K562 (cell line): ENCODE data around the gene SLC9A3. TPM values are rescaled to one million over a fixed set of nuclear protein-coding genes. Genes with fewer than 3 reads are reported as not detected.

Experiments used
- ATAC-seq: fragments of 200-7000 bp; cut with Tn5 transposase; 3 replicates; pipeline ENCODE4 v1.9.1; 2020; ENCODE audit warnings: moderate library complexity
- BruUV-seq: library from RNA; stranded (reverse); fragments of 400-500 nt; replicated peaks from 2 replicates; lab custom pipeline; 2021; lab: Mats Ljungman, UMichigan
- CTCF ChIA-PET: fragments of 300-600 bp; formaldehyde crosslinking; extraction: SDS; loops from one replicate; lab custom pipeline; 2021; ENCODE audit warnings: low intra/inter-chr PET ratio; lab: Yijun Ruan, JAX
- POLR2A ChIA-PET: fragments of 300-600, 350-650 bp; sonication (Branson Sonifier 250); formaldehyde crosslinking; extraction: SDS; loops from one replicate; lab custom pipeline; 2021; ENCODE audit warnings: antibody characterized with exemption, inconsistent platforms; lab: Yijun Ruan, JAX
- DNase-seq, 4 experiments: peaks; one replicate each; pipeline versions ENCODE4 v3.0.0 to v3.0.0-alpha.2; 2011 to 2018; ENCODE audit warnings: low spot score in 3 of 4, mixed read lengths in 3 of 4; ENCODE audit errors: extremely low read depth in 1 of 4
- FAIRE-seq: peaks from 2 replicates; lab custom pipeline; 2011; peaks lifted over from hg19 to GRCh38; lab: Jason Lieb, UNC
- H2AFZ ChIP-seq: 2 replicates; pipeline ENCODE4 v1.6.0; 2011; ENCODE audit warnings: low read depth, low read length, control low read depth, inconsistent platforms
- H3K27ac ChIP-seq: fragments of 200-600 bp; 3 replicates; pipeline ENCODE4 v1.8.0; 2011; ENCODE audit warnings: low read depth, mild to moderate bottlenecking, control low read depth, inconsistent platforms, low read length, moderate library complexity, mixed read lengths; ENCODE audit errors: extremely low read depth
- H3K27me3 ChIP-seq, 2 experiments: fragments of 300-600 bp in 1 of 2; 2 replicates in 1 of 2; 3 replicates in 1 of 2; pipeline versions ENCODE4 v1.6.0 to v1.8.0; 2011; ENCODE audit warnings: inconsistent platforms in 2 of 2, low read length in 2 of 2, mild to moderate bottlenecking in 1 of 2, mixed read lengths in 1 of 2, moderate library complexity in 1 of 2; ENCODE audit not compliant: control insufficient read depth in 2 of 2, insufficient read depth in 2 of 2
- H3K36me3 ChIP-seq: fragments of 300-600 bp; 3 replicates; pipeline ENCODE4 v1.8.0; 2011; ENCODE audit warnings: mild to moderate bottlenecking, low read length, inconsistent platforms; ENCODE audit not compliant: control insufficient read depth, insufficient read depth
- H3K4me1 ChIP-seq, 2 experiments: fragments of 200-600 bp in 1 of 2; replicated peaks in 1 of 2; 2 replicates in 1 of 2; 3 replicates in 1 of 2; pipeline versions ENCODE4 v1.5.1 to v1.8.0; 2011; ENCODE audit warnings: inconsistent platforms in 2 of 2, low read length in 2 of 2, mild to moderate bottlenecking in 1 of 2, mixed read lengths in 1 of 2, moderate library complexity in 1 of 2; ENCODE audit not compliant: control insufficient read depth in 2 of 2, insufficient read depth in 2 of 2
- H3K4me2 ChIP-seq: 2 replicates; pipeline ENCODE4 v1.6.1; 2011; ENCODE audit warnings: low read length, control low read depth, inconsistent platforms, mixed read lengths; ENCODE audit not compliant: insufficient read depth
- H3K4me3 ChIP-seq: fragments of 200-600 bp; sonication (generic), shearing (Covaris generic); 2 replicates; pipeline ENCODE4 v1.5.1; 2016; ENCODE audit warnings: control low read depth, inconsistent platforms
- H3K79me2 ChIP-seq: fragments of 200-600 bp; 3 replicates; pipeline ENCODE4 v1.8.0; 2011; ENCODE audit warnings: low read length, inconsistent platforms; ENCODE audit not compliant: control insufficient read depth, insufficient read depth
- H3K9ac ChIP-seq, 2 experiments: 2 replicates each; pipeline versions ENCODE4 v1.6.0 to v1.6.1; 2011; ENCODE audit warnings: low read depth in 2 of 2, low read length in 2 of 2, control low read depth in 1 of 2, inconsistent platforms in 1 of 2, mild to moderate bottlenecking in 1 of 2, mixed read lengths in 1 of 2; ENCODE audit not compliant: insufficient read depth in 1 of 2
- H3K9me1 ChIP-seq: one replicate; pipeline ENCODE4 v1.6.0; 2011; ENCODE audit warnings: inconsistent platforms, mild to moderate bottlenecking, low read length, moderate library complexity; ENCODE audit not compliant: control insufficient read depth, insufficient read depth
- H3K9me3 ChIP-seq: replicated peaks from 2 replicates; pipeline ENCODE4 v1.5.1; 2011; ENCODE audit warnings: low read depth, low read length, inconsistent platforms; ENCODE audit not compliant: control insufficient read depth, insufficient read depth
- H4K20me1 ChIP-seq: replicated peaks from 2 replicates; pipeline ENCODE4 v1.6.1; 2011; ENCODE audit warnings: low read length, inconsistent platforms, mixed read lengths; ENCODE audit not compliant: control insufficient read depth, insufficient read depth
- CBFB ChIP-seq: sonication (generic); formaldehyde crosslinking; IDR thresholded peaks from 2 replicates; pipeline ENCODE4 v1.4.0; 2020; ENCODE audit warnings: mild to moderate bottlenecking, missing genetic modification reagents
- ETS1 ChIP-seq: conservative IDR thresholded peaks from 2 replicates; pipeline ENCODE4 v1.6.1; 2011; ENCODE audit warnings: low read depth, mild to moderate bottlenecking, low read length; ENCODE audit not compliant: control insufficient read depth
- ETV6 ChIP-seq, 3 experiments: fragments of 150-350 bp in 1 of 3; sonication (generic) in 1 of 3; formaldehyde crosslinking in 1 of 3; IDR thresholded peaks; 2 replicates each; pipeline versions ENCODE4 v1.6.1 to v1.8.0; 2014 to 2022; ENCODE audit warnings: borderline replicate concordance in 2 of 3, low read depth in 2 of 3, antibody characterized with exemption in 1 of 3, low read length in 1 of 3, mild to moderate bottlenecking in 1 of 3, missing genetic modification reagents in 1 of 3
- FOXA1 ChIP-seq: fragments of 450-650 bp; IDR thresholded peaks from 2 replicates; pipeline ENCODE4 v1.6.1; 2016; ENCODE audit warnings: mild to moderate bottlenecking, borderline replicate concordance
- FOXP1 ChIP-seq: sonication (generic); formaldehyde crosslinking; IDR thresholded peaks from 2 replicates; pipeline ENCODE4 v1.8.0; 2022; ENCODE audit warnings: mild to moderate bottlenecking, missing genetic modification reagents
- LCOR ChIP-seq: sonication (generic); formaldehyde crosslinking; IDR thresholded peaks from 2 replicates; pipeline ENCODE4 v1.8.0; 2022; ENCODE audit warnings: mild to moderate bottlenecking, missing genetic modification reagents
- SIRT6 ChIP-seq: IDR thresholded peaks from one replicate; pipeline ENCODE4 v1.6.1; 2012; ENCODE audit warnings: low read depth, mild to moderate bottlenecking, control low read depth, inconsistent platforms, low read length, moderate library complexity
- ZHX1 ChIP-seq: fragments of 150-350 bp; conservative IDR thresholded peaks from 2 replicates; pipeline ENCODE4 v1.6.1; 2014; ENCODE audit warnings: low read length
- ZNF431 ChIP-seq: sonication (generic); formaldehyde crosslinking; IDR thresholded peaks from 2 replicates; pipeline ENCODE4 v1.8.0; 2022; ENCODE audit warnings: mild to moderate bottlenecking, missing genetic modification reagents
- WGBS: fragments of 100-300 bp; shearing (Covaris generic); methylation state at CpG from one replicate; pipeline ENCODE4 v1.1.6; 2016; ENCODE audit warnings: low coverage, mixed read lengths; ENCODE audit not compliant: insufficient coverage; ENCODE audit errors: missing lambda C conversion rate; 5-methylcytosine and 5-hydroxymethylcytosine counted together
- in situ Hi-C: fragments of 300-500 bp; cut with MboI; formaldehyde crosslinking; loops from 4 replicates; pipeline ENCODE4 v1.15.0; 2018; ENCODE audit warnings: inconsistent platforms, mixed read lengths
- intact Hi-C: fragments of 100-400 bp; cut with micrococcal nuclease; formaldehyde crosslinking; loops from 2 replicates; pipeline ENCODE4 v1.14.2; 2022
- polyA plus RNA-seq, 8 experiments: library from polyadenylated mRNA; depleted of rRNA in 4 of 8; stranded (reverse) in 5 of 8; unstranded in 3 of 8; fragments of >200 nt; fragmentation: Nextera tagmentation in 2 of 8; fragmentation: Illumina TruSeq in 1 of 8; extraction: Ambion mirVana in 2 of 8; extraction: Trizol in 1 of 8; gene quantifications; 2 replicates each; pipeline versions ENCODE4 v1.2.1 to v1.2.3, GENCODE V29; 2011 to 2014; ENCODE audit warnings: inconsistent platforms in 1 of 8, missing spikeins in 1 of 8
- total RNA-seq, 7 experiments: library from RNA; depleted of rRNA in 6 of 7; stranded (reverse); fragments of >200 nt in 6 of 7; fragmentation: Illumina TruSeq in 2 of 7; extraction: Trizol in 2 of 7; gene quantifications; 2 replicates each; pipeline versions ENCODE4 v1.2.1 to v1.2.3, GENCODE V29; 2011 to 2021; ENCODE audit warnings: low replicate concordance in 1 of 7

The SLC9A3 gene
- total and polyA plus RNA-seq, 9 of the 15 experiments (the other 6 are each of a cell fraction or from before 2014, with no cell fraction given), result 1.5 to 5.8 (median 3.7) TPM; not detected in 2

- H3K4me3 ChIP-seq, result no peak overlapping the region
- no peaks in the 10 kb centered on the region for H3K9me3 ChIP-seq
- 27% methylated on average over 26 of the region's 30 CpGs for WGBS
- H3K4me2 ChIP-seq, result no peak overlapping the region
- H3K4me1 ChIP-seq, result peaks cover 0 to 37% of the 10 kb centered on the region in 2 experiments; a peak in 2 of 5 replicates
- ChIA-PET CTCF (no interaction called here), POLR2A (interaction anchor here (0.6 kb wide), 1 partner anchor 11 kb away, joined by 3 read pairs; no protein-coding TSS in a partner anchor)
- no TSS peak for BruUV-seq
- no peak for DNase-seq
- ATAC-seq, result no peak
- H3K27ac ChIP-seq, result no peak overlapping the region
- H3K27me3 ChIP-seq, result peaks cover 47 to 75% of the 10 kb centered on the region in 2 experiments
- intact Hi-C loops, result no loop called here
- no peaks in the 10 kb centered on the region for H4K20me1 ChIP-seq
- H3K9ac ChIP-seq, result no peak overlapping the region
- no peak overlapping the region for H2AFZ ChIP-seq
- H3K36me3 ChIP-seq, result no peaks in the 10 kb centered on the region
- in situ Hi-C loops, result no loop called here
- no peak for FAIRE-seq
- H3K79me2 ChIP-seq, result no peaks in the 10 kb centered on the region
- H3K9me1 ChIP-seq, result no peaks in the 10 kb centered on the region
- TF ChIP-seq FOXP1 (no peak), FOXA1 (no peak), LCOR (no peak), ETS1 (no peak), ZNF431 (CRISPR knock-in tag) (no peak), ZHX1 (no peak), ETV6 (IDR thresholded peaks at IDR 0.05; ENCODE audit: borderline replicate concordance in 1 of 2, low read depth in 2 of 2, low read length in 1 of 2) (no peak), ETV6 (CRISPR knock-in tag; IDR thresholded peaks at IDR 0.05; ENCODE audit: borderline replicate concordance) (no peak), SIRT6 (no peak), CBFB (CRISPR knock-in tag) (no peak)
Observed at GRCh38 chr5:505951-506525, 18.2 kb downstream of the SLC9A3 start.
